ENCODE measurements around the gene SLC28A1. TPM values are rescaled to one million over a fixed set of nuclear protein-coding genes. Genes with fewer than 3 reads are reported as not detected.

The SLC28A1 gene
- total and polyA plus RNA-seq, 4 donors = 0.09 to 39.7 (median 18.3) TPM

- no peak for TF ChIP-seq REST (IDR thresholded peaks at IDR 0.05)
- TF ChIP-seq, protein P1, sequence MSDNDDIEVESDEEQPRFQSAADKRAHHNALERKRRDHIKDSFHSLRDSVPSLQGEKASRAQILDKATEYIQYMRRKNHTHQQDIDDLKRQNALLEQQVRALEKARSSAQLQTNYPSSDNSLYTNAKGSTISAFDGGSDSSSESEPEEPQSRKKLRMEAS (IDR thresholded peaks at IDR 0.05) = no peak
- no peak for TF ChIP-seq EGR1 (IDR thresholded peaks at IDR 0.05; ENCODE audit: low read depth in 2 of 2)
- no peak for TF ChIP-seq HNF4A (conservative IDR thresholded peaks at IDR 0.05)
Observed at GRCh38 chr15:84864444-84864795, 20.0 kb upstream of the SLC28A1 start (continued).

- WGBS = 94% methylated on average over 5 of the region's 5 CpGs
- Histone ChIP-seq H3K9ac (ENCODE audit: low read depth in 1 of 2, low read length in 2 of 2) (no peak overlapping the region), H3K36me3 (ENCODE audit: control insufficient read depth in 4 of 4, insufficient read depth in 3 of 4, low read depth in 1 of 4, low read length in 3 of 4) (no peaks in the 10 kb centered on the region), H3K27me3 (ENCODE audit: control insufficient read depth in 4 of 4, insufficient read depth in 4 of 4, low read length in 3 of 4) (no peaks in the 10 kb centered on the region), H3K4me1 (ENCODE audit: control insufficient read depth in 4 of 4, insufficient read depth in 4 of 4, low read length in 3 of 4) (peaks cover 0 to 3% (median 0%) of the 10 kb centered on the region in 4 donors), H3K27ac (ENCODE audit: low read depth in 1 of 2, low read length in 2 of 2) (no peak overlapping the region), H3K4me3 (ENCODE audit: low read depth in 1 of 3, low read length in 3 of 3) (no peak overlapping the region), H3K9me3 (ENCODE audit: control insufficient read depth in 4 of 4, low read length in 3 of 4) (no peaks in the 10 kb centered on the region)
- DNase-seq (ENCODE audit: low spot score) = no peak
- TF ChIP-seq FOXA1 (IDR thresholded peaks at IDR 0.05) = no peak
Observed at GRCh38 chr15:84865074-84865569, 19.3 kb upstream of the SLC28A1 start.

DNA sequence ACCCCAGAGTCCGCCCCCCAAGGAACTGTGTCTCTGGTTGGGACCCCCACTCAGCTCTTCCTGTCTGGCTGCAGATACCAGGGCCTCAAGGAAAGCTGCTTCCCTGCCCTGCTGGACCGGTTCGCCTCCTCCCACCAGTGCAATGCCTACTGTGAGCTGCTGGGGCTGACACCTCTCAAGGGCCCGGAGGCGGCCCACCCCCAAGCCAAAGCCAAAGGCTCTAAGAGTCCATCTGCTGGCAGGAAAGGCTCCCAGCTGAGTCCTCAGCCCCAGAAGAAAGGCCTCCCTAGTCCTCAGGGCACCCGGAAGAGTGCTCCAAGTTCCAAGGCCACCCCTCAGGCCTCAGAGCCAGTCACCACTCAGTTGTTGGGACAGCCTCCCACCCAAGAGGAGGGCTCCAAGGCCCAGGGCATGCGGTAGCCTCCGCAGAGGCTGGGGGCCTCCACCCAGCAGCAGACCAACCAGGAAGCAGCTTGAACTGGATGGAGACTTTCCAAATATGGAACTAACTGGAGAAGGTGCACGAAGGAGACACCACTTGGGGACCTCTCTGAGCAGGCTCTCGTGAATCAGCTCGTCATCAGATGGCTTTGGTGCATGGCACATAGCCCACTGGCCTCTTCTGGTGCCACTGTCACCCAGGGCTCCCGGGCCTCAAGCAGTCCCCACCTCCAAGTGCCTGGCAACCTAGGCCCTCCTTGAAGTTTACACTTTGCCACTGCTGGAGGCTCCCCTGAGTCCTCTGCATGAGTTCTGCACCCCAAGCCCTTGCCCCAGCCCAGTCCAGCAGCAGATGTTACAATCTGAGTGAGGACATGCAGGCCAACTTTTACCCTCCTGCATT is 16.2 kb upstream of the SLC28A1 start:
- DNase-seq (ENCODE audit: low spot score) = no peak
- Histone ChIP-seq H3K9ac (ENCODE audit: low read depth in 1 of 2, low read length in 2 of 2) (no peak overlapping the region), H3K27me3 (ENCODE audit: control insufficient read depth in 4 of 4, insufficient read depth in 4 of 4, low read length in 3 of 4) (no peaks in the 10 kb centered on the region), H3K4me1 (ENCODE audit: control insufficient read depth in 4 of 4, insufficient read depth in 4 of 4, low read length in 3 of 4) (no peaks in the 10 kb centered on the region), H3K36me3 (ENCODE audit: control insufficient read depth in 4 of 4, insufficient read depth in 3 of 4, low read depth in 1 of 4, low read length in 3 of 4) (no peaks in the 10 kb centered on the region), H3K27ac (ENCODE audit: low read depth in 1 of 2, low read length in 2 of 2) (no peak overlapping the region), H3K4me3 (ENCODE audit: low read depth in 1 of 3, low read length in 3 of 3) (no peak overlapping the region), H3K9me3 (ENCODE audit: control insufficient read depth in 4 of 4, low read length in 3 of 4) (no peaks in the 10 kb centered on the region)
- 95% methylated on average over 12 of the region's 12 CpGs for WGBS
- no peak for TF ChIP-seq REST (IDR thresholded peaks at IDR 0.05)
- no peak for TF ChIP-seq JUND (IDR thresholded peaks at IDR 0.05)
- no peak for TF ChIP-seq GABPA (IDR thresholded peaks at IDR 0.05 in 1 of 2, conservative IDR thresholded peaks at IDR 0.05 in 1 of 2)
- no peak for TF ChIP-seq TAF1 (conservative IDR thresholded peaks at IDR 0.05)
- TF ChIP-seq ZBTB33 (IDR thresholded peaks at IDR 0.05) = no peak
- TF ChIP-seq RAD21 (IDR thresholded peaks at IDR 0.05) = no peak
- no peak for TF ChIP-seq RXRA (IDR thresholded peaks at IDR 0.05)
- TF ChIP-seq, protein P1 (IDR thresholded peaks at IDR 0.05) = no peak
- TF ChIP-seq FOXA1 (IDR thresholded peaks at IDR 0.05) = no peak
- TF ChIP-seq NR2F2 (IDR thresholded peaks at IDR 0.05) = no peak
- TF ChIP-seq HNF4A (conservative IDR thresholded peaks at IDR 0.05) = no peak
- TF ChIP-seq HNF4G (IDR thresholded peaks at IDR 0.05) = no peak
- no peak for TF ChIP-seq EGR1 (IDR thresholded peaks at IDR 0.05; ENCODE audit: low read depth in 2 of 2)
- no peak for TF ChIP-seq CTCF (IDR thresholded peaks at IDR 0.05; ENCODE audit: low read depth, low read length, missing input control)
- no peak for TF ChIP-seq FOXA2 (IDR thresholded peaks at IDR 0.05)
- TF ChIP-seq SP1 (IDR thresholded peaks at IDR 0.05) = no peak
- TF ChIP-seq, protein P2, sequence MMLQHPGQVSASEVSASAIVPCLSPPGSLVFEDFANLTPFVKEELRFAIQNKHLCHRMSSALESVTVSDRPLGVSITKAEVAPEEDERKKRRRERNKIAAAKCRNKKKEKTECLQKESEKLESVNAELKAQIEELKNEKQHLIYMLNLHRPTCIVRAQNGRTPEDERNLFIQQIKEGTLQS (IDR thresholded peaks at IDR 0.05) = no peak
